A549 (cell line): Measurements from ENCODE around the gene CACNA2D4. TPM values are rescaled to one million over a fixed set of nuclear protein-coding genes. Genes with fewer than 3 reads are reported as not detected.

ENCODE experiments used
- ATAC-seq, 2 experiments: fragments of 200-7000 bp in 1 of 2; fragments of >200 bp in 1 of 2; cut with Nextera tagmentation in 1 of 2; cut with Tn5 transposase in 1 of 2; 3 replicates each; pipeline versions ENCODE4 v1.8.0 to v1.9.1; 2018 to 2020; ENCODE audit warnings: mild to moderate bottlenecking in 1 of 2, moderate library complexity in 1 of 2
- CTCF ChIA-PET: fragments of 300-600 bp; sonication (Branson Sonifier 250); formaldehyde crosslinking; extraction: SDS; loops from one replicate; lab custom pipeline; 2021; ENCODE audit warnings: antibody characterized with exemption, inconsistent platforms; lab: Yijun Ruan, JAX
- POLR2A ChIA-PET: fragments of 350-600 bp; formaldehyde crosslinking; extraction: SDS; loops from one replicate; lab custom pipeline; 2021; ENCODE audit warnings: antibody characterized with exemption, inconsistent platforms; lab: Yijun Ruan, JAX
- DNase-seq, 2 experiments: peaks; one replicate each; pipeline versions ENCODE4 v3.0.0 to v3.0.0-alpha.2; 2011 to 2016; ENCODE audit warnings: low read depth in 1 of 2, low spot score in 1 of 2
- FAIRE-seq: peaks from 2 replicates; lab custom pipeline; 2011; peaks lifted over from hg19 to GRCh38; lab: Jason Lieb, UNC
- H3K27ac ChIP-seq, 2 experiments: fragments of >200 bp; sonication (Bioruptor Twin); formaldehyde crosslinking; 3 replicates each; pipeline ENCODE4 v1.5.1; 2016 to 2017
- H3K4me1 ChIP-seq: fragments of >200 bp; sonication (Bioruptor Twin); formaldehyde crosslinking; 3 replicates; pipeline ENCODE4 v1.6.1; 2016
- H3K4me2 ChIP-seq: fragments of >200 bp; sonication (Bioruptor Twin); formaldehyde crosslinking; 3 replicates; pipeline ENCODE4 v1.6.1; 2016
- H3K4me3 ChIP-seq: fragments of >200 bp; sonication (Bioruptor Twin); formaldehyde crosslinking; 3 replicates; pipeline ENCODE4 v1.5.1; 2016
- H3K9me3 ChIP-seq: fragments of >200 bp; sonication (Bioruptor Twin); formaldehyde crosslinking; 3 replicates; pipeline ENCODE4 v1.6.1; 2016
- BHLHE40 ChIP-seq: IDR thresholded peaks from 2 replicates; pipeline ENCODE4 v1.6.1; 2012; ENCODE audit warnings: low read depth, low read length, inconsistent platforms
- CHD2 ChIP-seq: fragments of 150-350 bp; IDR thresholded peaks from 2 replicates; pipeline ENCODE4 v1.6.1; 2014; ENCODE audit warnings: low read length; ENCODE audit not compliant: partially characterized antibody
- E2F6 ChIP-seq: IDR thresholded peaks from 2 replicates; pipeline ENCODE4 v1.6.1; 2012; ENCODE audit warnings: low read depth, borderline replicate concordance
- EHF ChIP-seq: fragments of 250-450 bp; sonication (Bioruptor Pico); IDR thresholded peaks from 2 replicates; pipeline ENCODE4 v1.5.0; 2020; ENCODE audit warnings: mild to moderate bottlenecking
- ESRRA ChIP-seq: fragments of 150-350 bp; IDR thresholded peaks from 2 replicates; pipeline ENCODE4 v1.6.1; 2014; ENCODE audit warnings: mild to moderate bottlenecking, low read length, borderline replicate concordance
- FOSB ChIP-seq: fragments of 250-450 bp; sonication (Bioruptor Pico); IDR thresholded peaks from 2 replicates; pipeline ENCODE4 v1.5.0; 2020; ENCODE audit warnings: mild to moderate bottlenecking, moderate library complexity
- FOSL2 ChIP-seq, 2 experiments: fragments of 450-650 bp in 1 of 2; fragments of >200 bp in 1 of 2; sonication (Bioruptor Twin) in 1 of 2; formaldehyde crosslinking; IDR thresholded peaks; 2 replicates each; pipeline versions ENCODE4 v1.5.0 to v1.6.1; 2016 to 2020; ENCODE audit warnings: mild to moderate bottlenecking in 1 of 2, moderate library complexity in 1 of 2
- FOXS1 ChIP-seq: fragments of 250-450 bp; sonication (Bioruptor Pico); IDR thresholded peaks from 2 replicates; pipeline ENCODE4 v1.5.0; 2020; ENCODE audit warnings: mild to moderate bottlenecking, moderate library complexity
- GATA3 ChIP-seq: IDR thresholded peaks from 2 replicates; pipeline ENCODE4 v1.6.1; 2012; ENCODE audit warnings: borderline replicate concordance
- HDAC2 ChIP-seq: fragments of 200-600 bp; sonication (generic); IDR thresholded peaks from 2 replicates; pipeline ENCODE4 v1.6.1; 2016
- HEYL ChIP-seq: fragments of 250-450 bp; sonication (Bioruptor Pico); IDR thresholded peaks from 2 replicates; pipeline ENCODE4 v1.8.0; 2021; ENCODE audit warnings: mild to moderate bottlenecking, moderate library complexity
- MAFK ChIP-seq: fragments of 450-650 bp; IDR thresholded peaks from 2 replicates; pipeline ENCODE4 v1.6.1; 2014; ENCODE audit not compliant: partially characterized antibody
- MAX ChIP-seq: IDR thresholded peaks from 2 replicates; pipeline ENCODE4 v1.6.1; 2012
- NPAS2 ChIP-seq: fragments of 250-450 bp; sonication (Bioruptor Pico); IDR thresholded peaks from 2 replicates; pipeline ENCODE4 v1.8.0; 2022; ENCODE audit warnings: mild to moderate bottlenecking, moderate library complexity, borderline replicate concordance
- NR3C1 ChIP-seq: fragments of >200 bp; sonication (Bioruptor Twin); formaldehyde crosslinking; IDR thresholded peaks from 3 replicates; pipeline ENCODE4 v1.6.1; 2017
- PHF8 ChIP-seq: fragments of 200-600 bp; sonication (generic); IDR thresholded peaks from 2 replicates; pipeline ENCODE4 v1.6.1; 2016; ENCODE audit warnings: low read depth, mild to moderate bottlenecking, antibody characterized with exemption, moderate library complexity, borderline replicate concordance
- POLR2AphosphoS2 ChIP-seq: conservative IDR thresholded peaks from 2 replicates; pipeline ENCODE4 v1.6.1; 2012; ENCODE audit warnings: low read length, improper control_type of control experiment, inconsistent platforms
- RARB ChIP-seq: fragments of 250-450 bp; sonication (Bioruptor Pico); IDR thresholded peaks from 2 replicates; pipeline ENCODE4 v1.8.0; 2021; ENCODE audit warnings: mild to moderate bottlenecking, moderate library complexity
- RNF2 ChIP-seq: fragments of 200-600 bp; sonication (generic); IDR thresholded peaks from 2 replicates; pipeline ENCODE4 v1.6.1; 2016; ENCODE audit warnings: low read depth, mild to moderate bottlenecking, antibody characterized with exemption, moderate library complexity, borderline replicate concordance
- SMC3 ChIP-seq: fragments of >200 bp; sonication (Bioruptor Twin); formaldehyde crosslinking; IDR thresholded peaks from 3 replicates; pipeline ENCODE4 v1.6.1; 2018; ENCODE audit warnings: inconsistent platforms
- ZC3H11A ChIP-seq: fragments of 450-650 bp; IDR thresholded peaks from 2 replicates; pipeline ENCODE4 v1.6.1; 2014; ENCODE audit warnings: antibody characterized with exemption, mild to moderate bottlenecking
- WGBS: methylation state at CpG from one replicate; pipeline ENCODE4 v1.1.6; 2017; ENCODE audit errors: missing lambda C conversion rate; 5-methylcytosine and 5-hydroxymethylcytosine counted together
- polyA plus RNA-seq, 4 experiments: library from polyadenylated mRNA; depleted of rRNA in 3 of 4; stranded (reverse); fragments of >200 nt; fragmentation: RNase III in 1 of 4; extraction: RNeasy Plus Mini Kit Qiagen cat#74134 plus additional on column Dnase treatment in 1 of 4; gene quantifications; 2 replicates in 3 of 4; 3 replicates in 1 of 4; pipeline ENCODE4 v1.2.3, GENCODE V29; 2011 to 2017
- TF ChIP-seq, protein P1 (sequence below): IDR thresholded peaks from 2 replicates; pipeline ENCODE4 v1.6.1; 2012
- TF ChIP-seq, protein P2 (sequence below): fragments of 450-650 bp; IDR thresholded peaks from 2 replicates; pipeline ENCODE4 v1.6.1; 2014; ENCODE audit warnings: antibody characterized with exemption

Gene CACNA2D4
- polyA plus RNA-seq, 2 of the 4 experiments (the other 2 are of a cell fraction): not detected

GRCh38 chr12:1939331-1939730 is 20.9 kb upstream of the CACNA2D4 start (continued):
- no peak for TF ChIP-seq NR3C1
- TF ChIP-seq, all 56 proteins: peak for 0

- TF ChIP-seq EHF (CRISPR knock-in tag) (no peak), CHD2 (no peak), HDAC2 (no peak), PHF8 (no peak), SMC3 (no peak), ESRRA (no peak), NPAS2 (CRISPR knock-in tag) (no peak), RNF2 (no peak), RARB (CRISPR knock-in tag) (no peak), MAFK (no peak), GATA3 (no peak), E2F6 (no peak), ZC3H11A (no peak), MAX (no peak), POLR2AphosphoS2 (no peak), FOXS1 (no peak)
- TF ChIP-seq, protein P1, sequence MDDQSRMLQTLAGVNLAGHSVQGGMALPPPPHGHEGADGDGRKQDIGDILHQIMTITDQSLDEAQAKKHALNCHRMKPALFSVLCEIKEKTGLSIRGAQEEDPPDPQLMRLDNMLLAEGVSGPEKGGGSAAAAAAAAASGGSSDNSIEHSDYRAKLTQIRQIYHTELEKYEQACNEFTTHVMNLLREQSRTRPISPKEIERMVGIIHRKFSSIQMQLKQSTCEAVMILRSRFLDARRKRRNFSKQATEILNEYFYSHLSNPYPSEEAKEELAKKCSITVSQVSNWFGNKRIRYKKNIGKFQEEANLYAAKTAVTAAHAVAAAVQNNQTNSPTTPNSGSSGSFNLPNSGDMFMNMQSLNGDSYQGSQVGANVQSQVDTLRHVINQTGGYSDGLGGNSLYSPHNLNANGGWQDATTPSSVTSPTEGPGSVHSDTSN: no peak
- TF ChIP-seq, protein P2, sequence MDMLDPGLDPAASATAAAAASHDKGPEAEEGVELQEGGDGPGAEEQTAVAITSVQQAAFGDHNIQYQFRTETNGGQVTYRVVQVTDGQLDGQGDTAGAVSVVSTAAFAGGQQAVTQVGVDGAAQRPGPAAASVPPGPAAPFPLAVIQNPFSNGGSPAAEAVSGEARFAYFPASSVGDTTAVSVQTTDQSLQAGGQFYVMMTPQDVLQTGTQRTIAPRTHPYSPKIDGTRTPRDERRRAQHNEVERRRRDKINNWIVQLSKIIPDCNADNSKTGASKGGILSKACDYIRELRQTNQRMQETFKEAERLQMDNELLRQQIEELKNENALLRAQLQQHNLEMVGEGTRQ: no peak
- 94% methylated on average over 11 of the region's 12 CpGs for WGBS
- ATAC-seq (no peak), FAIRE-seq (no peak), DNase-seq (no peak)
- ChIA-PET CTCF (interaction anchor here (3.7 to 11.5 kb wide), 2 partner anchors 15 to 143 kb away, joined by 94 to 324 read pairs; no protein-coding TSS in a partner anchor), POLR2A (no interaction called here)
- Histone ChIP-seq H3K9me3 (no peaks in the 10 kb centered on the region), H3K27ac (no peak overlapping the region; a peak in 1 of 6 replicates), H3K4me1 (peaks cover 17% of the 10 kb centered on the region), H3K4me3 (no peak overlapping the region), H3K4me2 (no peak overlapping the region)
These were observed 19.2 kb upstream of the CACNA2D4 start for GRCh38 chr12:1937481-1938224.

DNA sequence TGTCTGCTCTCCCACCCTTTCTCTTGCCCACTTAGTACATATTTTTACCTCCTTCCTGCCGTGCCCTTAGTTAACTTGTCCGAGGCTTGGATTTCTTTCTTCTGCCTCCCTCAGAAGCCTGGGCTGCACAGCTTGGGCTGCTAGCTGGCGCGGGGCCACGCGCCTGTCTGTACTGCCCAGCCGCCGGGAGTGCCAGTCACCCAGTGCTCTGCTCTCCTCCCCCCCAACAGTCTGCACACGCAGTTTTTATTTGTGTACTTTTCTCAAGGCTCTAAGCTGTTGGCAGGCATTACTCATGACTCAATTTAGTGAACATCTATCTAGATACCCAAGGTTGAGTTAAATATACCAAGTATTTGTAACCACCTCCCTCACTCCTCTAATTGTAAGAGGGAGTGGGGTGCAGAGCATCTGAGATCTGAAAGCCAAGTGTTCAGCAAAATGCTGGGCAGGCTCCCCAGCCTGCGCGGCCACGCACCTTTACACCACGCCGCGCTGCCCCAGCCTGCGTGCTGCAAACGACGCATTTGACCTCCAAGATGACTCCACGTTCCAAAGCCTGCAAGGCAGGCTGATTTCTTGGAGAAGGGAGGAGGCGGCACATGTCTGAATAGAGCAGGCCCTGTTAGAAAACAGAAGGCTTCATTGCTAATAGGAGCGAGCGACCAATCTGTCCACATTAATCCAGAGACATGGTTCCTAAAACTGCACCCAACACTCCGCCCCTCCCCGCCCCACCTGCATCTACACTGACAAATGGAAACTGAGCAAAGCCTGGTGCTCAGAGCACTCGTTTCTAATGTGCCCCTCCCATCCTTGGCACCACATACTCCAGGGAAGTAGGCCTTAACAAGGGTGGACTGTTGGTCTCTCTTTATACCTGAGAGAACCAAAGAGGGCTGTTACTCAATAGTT is 18.2 kb upstream of the CACNA2D4 start:
- H3K27ac ChIP-seq: peak overlapping the region; percentile 37 to 47; a peak in 3 of 6 replicates
- CTCF ChIA-PET: interaction anchor here (1.0 to 11.5 kb wide), 3 partner anchors 13 to 284 kb away, joined by 3 to 324 read pairs (median 3); no protein-coding TSS in a partner anchor
- no peak for TF ChIP-seq BHLHE40
- no peak for TF ChIP-seq NR3C1
- TF ChIP-seq FOSB (CRISPR knock-in tag): no peak
- peak; percentile 29; the same call in 1 of the 2 replicates for TF ChIP-seq MAX
- no peak for TF ChIP-seq FOSL2 (IDR thresholded peaks at IDR 0.05)
- TF ChIP-seq FOSL2 (CRISPR knock-in tag; IDR thresholded peaks at IDR 0.05): 0 out of 2 replicates have a peak, but pooled peaks have one; percentile 23
- no peak for TF ChIP-seq HEYL (CRISPR knock-in tag)
- FAIRE-seq (no peak), DNase-seq (peak; percentile 13 to 71), ATAC-seq (peak; percentile 42 to 84; a peak in 4 of 6 replicates)
- peak overlapping the region; percentile 46 for H3K4me2 ChIP-seq
- 66% methylated on average over 25 of the region's 25 CpGs for WGBS
- peaks cover 17% of the 10 kb centered on the region for H3K4me1 ChIP-seq
- H3K9me3 ChIP-seq: no peaks in the 10 kb centered on the region
- H3K4me3 ChIP-seq: no peak overlapping the region
- POLR2A ChIA-PET: no interaction called here
